Right lobe of liver (tissue), 6 donors: Measurements from ENCODE around the gene IL1RL2. TPM values are rescaled to one million over a fixed set of nuclear protein-coding genes. Genes with fewer than 3 reads are reported as not detected.

Source experiments
- ATAC-seq, 4 donors: fragments of 200-7000 bp; cut with Tn5 transposase; one replicate each; pipeline ENCODE4 v1.9.1; 2020; ENCODE audit warnings: mild to moderate bottlenecking in 4 of 4, moderate library complexity in 4 of 4
- DNase-seq, 3 donors: peaks; one replicate each; pipeline ENCODE4 v3.0.0-alpha.2; 2020
- H3K27ac ChIP-seq, 3 donors: fragments of 200-600 bp; one replicate each; pipeline ENCODE4 v1.8.0; 2022
- H3K27me3 ChIP-seq, 2 donors: fragments of 200-600 bp; one replicate each; pipeline ENCODE4 v1.8.0; 2022
- H3K36me3 ChIP-seq, 4 donors: fragments of 200-600 bp; sonication (generic) in 1 of 4; one replicate each; pipeline versions ENCODE4 v1.5.1 to v1.8.0; 2017 to 2022; ENCODE audit warnings: control low read depth in 1 of 4
- H3K4me1 ChIP-seq, 4 donors: fragments of 200-600 bp; sonication (generic) in 1 of 4; one replicate each; pipeline versions ENCODE4 v1.5.1 to v1.8.0; 2017 to 2022; ENCODE audit warnings: control low read depth in 1 of 4
- H3K4me3 ChIP-seq, 3 donors: fragments of 200-600 bp; one replicate each; pipeline ENCODE4 v1.8.0; 2022
- H3K9me3 ChIP-seq, 4 donors: fragments of 200-600 bp; sonication (generic) in 1 of 4; one replicate each; pipeline versions ENCODE4 v1.5.1 to v1.8.0; 2017 to 2022; ENCODE audit warnings: control low read depth in 1 of 4
- POLR2A ChIP-seq: fragments of 450-650 bp; IDR thresholded peaks from one replicate; pipeline ENCODE4 v1.6.1; 2017; ENCODE audit warnings: antibody characterized with exemption, mild to moderate bottlenecking
- WGBS: methylation state at CpG from one replicate; pipeline ENCODE4 v1.1.6; 2018; ENCODE audit warnings: low coverage, low lambda C conversion rate; ENCODE audit not compliant: insufficient coverage; ENCODE audit errors: missing lambda C conversion rate; 5-methylcytosine and 5-hydroxymethylcytosine counted together
- intact Hi-C, 2 donors: fragments of 100-400 bp; cut with DNase I; formaldehyde crosslinking; loops; one replicate each; pipeline versions ENCODE4 v1.11.2 to v1.14.1; 2022
- total RNA-seq, 6 experiments: library from RNA; depleted of rRNA in 2 of 6; stranded (reverse); fragments of >200 nt in 2 of 6; fragmentation: NEBNext Ultra II Directional in 3 of 6; extraction: Animal tissue kit (Norgen Biotek cat#: 25700) in 3 of 6; gene quantifications; one replicate each; pipeline versions ENCODE4 v1.1.0 to v1.2.4, GENCODE V29; 2016 to 2023
- TF ChIP-seq, protein P1 (sequence below), 4 donors: fragments of 200-600 bp in 3 of 4; fragments of 450-650 bp in 1 of 4; IDR thresholded peaks; one replicate each; pipeline versions ENCODE4 v1.5.1 to v1.8.0; 2016 to 2022; ENCODE audit warnings: antibody characterized with exemption in 4 of 4, mild to moderate bottlenecking in 2 of 4
- donor health status: DM: no; HTN: yes; CAD: no.
- donor health status: DM: no; HTN: no; CAD: no.
- donor health status: DM: no; HTN: no; CAD: no.
- donor health status: DM: no; HTN: yes; CAD: no.
- donor health status: DM: no; HTN: yes; CAD: no.

The IL1RL2 gene
- total RNA-seq, 6 experiments from 2014 or later = 1.2 to 3.1 (median 2.3) TPM

DNA sequence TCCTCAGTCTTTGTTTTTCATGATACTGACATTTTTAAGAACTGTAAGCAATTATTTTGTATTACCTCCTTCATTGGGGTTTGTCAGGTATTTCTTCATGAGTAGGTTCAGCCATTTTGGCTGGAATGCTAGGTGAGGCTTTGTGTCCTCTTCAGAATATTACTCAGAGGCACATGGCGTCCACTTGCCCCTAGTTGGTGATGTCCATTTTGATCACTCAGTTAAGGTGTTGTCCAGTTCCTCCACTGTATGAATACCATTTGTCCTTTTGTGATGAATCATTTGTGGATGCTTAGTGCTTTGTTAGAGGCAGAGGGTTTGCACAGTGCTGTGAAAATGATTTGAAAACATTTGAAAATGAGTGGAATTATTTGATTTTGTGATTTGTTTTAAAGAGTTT is 4.7 kb downstream of the IL1RL2 start:
- intact Hi-C loops = no loop called here
- H3K4me3 ChIP-seq = no peak overlapping the region
- no peaks in the 10 kb centered on the region for H3K9me3 ChIP-seq
- H3K36me3 ChIP-seq = no peaks in the 10 kb centered on the region
- ATAC-seq = no peak
- DNase-seq = no peak
- TF ChIP-seq, protein P1, sequence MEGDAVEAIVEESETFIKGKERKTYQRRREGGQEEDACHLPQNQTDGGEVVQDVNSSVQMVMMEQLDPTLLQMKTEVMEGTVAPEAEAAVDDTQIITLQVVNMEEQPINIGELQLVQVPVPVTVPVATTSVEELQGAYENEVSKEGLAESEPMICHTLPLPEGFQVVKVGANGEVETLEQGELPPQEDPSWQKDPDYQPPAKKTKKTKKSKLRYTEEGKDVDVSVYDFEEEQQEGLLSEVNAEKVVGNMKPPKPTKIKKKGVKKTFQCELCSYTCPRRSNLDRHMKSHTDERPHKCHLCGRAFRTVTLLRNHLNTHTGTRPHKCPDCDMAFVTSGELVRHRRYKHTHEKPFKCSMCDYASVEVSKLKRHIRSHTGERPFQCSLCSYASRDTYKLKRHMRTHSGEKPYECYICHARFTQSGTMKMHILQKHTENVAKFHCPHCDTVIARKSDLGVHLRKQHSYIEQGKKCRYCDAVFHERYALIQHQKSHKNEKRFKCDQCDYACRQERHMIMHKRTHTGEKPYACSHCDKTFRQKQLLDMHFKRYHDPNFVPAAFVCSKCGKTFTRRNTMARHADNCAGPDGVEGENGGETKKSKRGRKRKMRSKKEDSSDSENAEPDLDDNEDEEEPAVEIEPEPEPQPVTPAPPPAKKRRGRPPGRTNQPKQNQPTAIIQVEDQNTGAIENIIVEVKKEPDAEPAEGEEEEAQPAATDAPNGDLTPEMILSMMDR (IDR thresholded peaks at IDR 0.05) = no peak
- TF ChIP-seq POLR2A = no peak
- 100% methylated on average over 1 of the region's 1 CpG for WGBS
- peaks cover 0 to 27% (median 2%) of the 10 kb centered on the region in 4 donors for H3K4me1 ChIP-seq
- H3K27me3 ChIP-seq = no peaks in the 10 kb centered on the region
- no peak overlapping the region for H3K27ac ChIP-seq

DNA sequence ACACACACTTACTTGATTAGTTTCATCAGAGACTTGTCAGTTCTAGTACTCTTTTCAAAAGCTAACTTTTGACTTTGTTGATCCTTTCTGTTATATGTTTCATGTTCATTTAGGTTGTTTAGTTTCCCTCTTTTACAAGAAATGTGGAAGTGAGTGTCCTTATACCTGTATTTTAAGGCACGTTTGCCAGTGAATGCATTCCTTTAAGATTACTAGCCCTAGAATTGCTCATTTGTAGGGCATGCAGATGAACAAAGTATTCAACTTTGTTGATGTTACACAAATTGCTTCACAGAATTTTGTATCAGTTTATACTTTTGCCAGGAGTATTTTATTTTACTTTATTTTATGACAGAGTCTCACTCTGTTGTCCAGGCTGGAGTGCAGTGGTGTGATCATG is 6.3 kb downstream of the IL1RL2 start:
- 91% methylated on average over 1 of the region's 1 CpG for WGBS
- Histone ChIP-seq H3K4me1 (peaks cover 0 to 27% (median 2%) of the 10 kb centered on the region in 4 donors), H3K36me3 (no peaks in the 10 kb centered on the region), H3K27ac (no peak overlapping the region), H3K4me3 (no peak overlapping the region), H3K9me3 (no peaks in the 10 kb centered on the region), H3K27me3 (no peaks in the 10 kb centered on the region)
- ATAC-seq (no peak), DNase-seq (no peak)
- TF ChIP-seq, protein P1 (IDR thresholded peaks at IDR 0.05) = no peak
- TF ChIP-seq POLR2A = no peak
- intact Hi-C loops = no loop called here

DNA sequence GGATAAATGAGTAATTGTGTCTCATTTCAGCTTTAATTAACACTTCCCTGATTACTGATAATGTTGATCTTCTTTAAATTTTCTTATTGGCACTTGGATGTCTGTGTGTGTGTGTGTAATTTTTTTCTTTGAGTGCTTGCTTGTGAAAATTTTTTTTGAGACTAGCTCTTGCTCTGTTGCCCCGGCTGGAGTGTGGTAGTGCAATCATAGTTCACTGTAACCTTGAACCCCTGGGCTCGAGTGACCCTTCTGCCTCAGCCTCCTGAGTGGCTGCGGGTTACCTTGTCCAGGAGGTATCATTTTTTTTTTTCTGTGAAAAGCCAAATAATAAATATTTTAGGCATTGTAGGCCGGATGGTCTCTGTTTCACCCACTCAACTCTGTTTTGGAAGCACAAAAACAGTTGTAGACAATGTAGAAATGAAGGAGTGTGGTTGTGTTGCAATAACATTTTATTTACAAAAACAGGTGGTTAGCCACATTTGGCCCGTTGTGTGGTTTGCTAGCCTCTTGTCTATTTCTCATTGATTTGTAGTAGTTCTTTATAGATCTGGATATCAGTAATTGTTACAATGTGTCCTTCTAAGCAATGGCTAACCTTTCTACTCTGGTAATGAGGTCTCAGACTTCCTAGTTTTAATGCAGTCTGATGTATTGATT is 7.9 kb downstream of the IL1RL2 start:
- H3K27me3 ChIP-seq = no peaks in the 10 kb centered on the region
- peak; percentile 64 to 81 (median 73) for ATAC-seq
- H3K4me1 ChIP-seq = peaks cover 0 to 27% (median 2%) of the 10 kb centered on the region in 4 donors
- intact Hi-C loops = no loop called here
- H3K36me3 ChIP-seq = no peaks in the 10 kb centered on the region
- no peaks in the 10 kb centered on the region for H3K9me3 ChIP-seq
- 27% methylated on average over 5 of the region's 5 CpGs for WGBS
- H3K4me3 ChIP-seq = no peak overlapping the region
- peak overlapping the region in 2 of 3 donors; percentile 18 to 60 for H3K27ac ChIP-seq
- peak in 2 of 3 donors; percentile 56 to 60 for DNase-seq
- TF ChIP-seq, protein P1 (IDR thresholded peaks at IDR 0.05) = no peak
- no peak for TF ChIP-seq POLR2A

DNA sequence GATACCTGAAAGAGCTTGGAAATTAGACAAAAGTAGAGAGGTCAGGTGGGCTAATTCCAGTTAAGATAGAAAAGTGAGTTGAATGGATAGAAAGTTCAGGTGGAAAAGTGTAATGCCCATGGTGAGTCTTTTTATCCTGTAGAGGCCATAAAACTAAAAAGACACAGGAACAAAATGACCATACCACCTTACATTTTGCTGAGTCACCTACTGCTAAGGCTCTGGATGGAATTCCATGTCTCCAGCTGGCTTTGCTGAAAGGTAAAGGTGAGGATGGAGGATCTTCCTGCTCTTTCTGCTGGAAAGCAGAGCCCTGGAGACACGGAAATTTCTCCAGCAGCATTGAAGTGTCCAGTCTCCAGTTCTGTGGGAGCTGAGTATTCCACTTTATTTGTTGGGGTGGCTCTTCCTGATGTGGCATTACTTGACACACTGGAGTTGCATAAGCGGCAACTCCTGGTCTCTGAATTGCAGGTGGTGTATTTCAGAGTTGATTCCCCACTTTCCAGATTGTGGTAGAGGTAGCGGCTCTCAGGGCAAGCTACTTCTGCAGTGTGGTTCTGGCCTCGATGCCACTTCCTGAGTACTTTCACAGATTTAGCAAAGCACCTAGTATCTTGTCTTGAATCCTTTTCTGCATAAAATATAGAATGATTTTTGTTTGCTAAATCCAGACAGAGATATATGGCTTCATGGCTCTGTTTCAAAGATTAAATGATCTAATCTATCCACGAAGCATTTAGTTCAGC is 10.7 kb downstream of the IL1RL2 start:
- no peak for TF ChIP-seq POLR2A
- TF ChIP-seq, protein P1 (IDR thresholded peaks at IDR 0.05) = no peak
- DNase-seq = no peak
- no peak overlapping the region for H3K4me3 ChIP-seq
- H3K4me1 ChIP-seq = peaks cover 0 to 15% (median 0%) of the 10 kb centered on the region in 4 donors
- intact Hi-C loops = no loop called here
- 60% methylated on average over 4 of the region's 5 CpGs for WGBS
- no peaks in the 10 kb centered on the region for H3K36me3 ChIP-seq
- no peaks in the 10 kb centered on the region for H3K27me3 ChIP-seq
- ATAC-seq = no peak
- H3K27ac ChIP-seq = no peak overlapping the region
- H3K9me3 ChIP-seq = no peaks in the 10 kb centered on the region
